NT2/D1 (cell line): ENCODE data around the gene LAPTM4A.

Experiments used
- SUZ12 ChIP-seq: IDR thresholded peaks from 2 replicates; pipeline ENCODE4 v1.6.1; 2011; ENCODE audit not compliant: insufficient read length, insufficient read depth; ENCODE audit errors: extremely low read depth
- YY1 ChIP-seq: IDR thresholded peaks from 2 replicates; pipeline ENCODE4 v1.6.1; 2011; ENCODE audit not compliant: insufficient read length, insufficient read depth
- ZNF274 ChIP-seq: IDR thresholded peaks from 2 replicates; pipeline ENCODE4 v1.6.1; 2011; ENCODE audit warnings: mild to moderate bottlenecking, low read depth, low read length

GRCh38 chr2:20080428-20080827 is 29.0 kb upstream of the LAPTM4A start:
- TF ChIP-seq YY1 (no peak), ZNF274 (no peak), SUZ12 (no peak)
